Gastrocnemius medialis (tissue), 4 donors: ENCODE measurements around the gene ZNF296. TPM values are rescaled to one million over a fixed set of nuclear protein-coding genes. Genes with fewer than 3 reads are reported as not detected.

Experiments used
- ATAC-seq, 2 donors: fragments of 150-250 bp; one replicate each; pipeline ENCODE4 v1.9.1; 2016
- DNase-seq, 2 donors: peaks; one replicate each; pipeline ENCODE4 v3.0.0-alpha.2; 2019
- H3K27ac ChIP-seq, 4 donors: fragments of 200-600 bp; sonication (generic); 1 replicate in 1 of 4; 2 replicates in 3 of 4; pipeline ENCODE4 v1.5.1; 2016 to 2018; ENCODE audit warnings: mild to moderate bottlenecking in 2 of 4, moderate library complexity in 1 of 4
- H3K27me3 ChIP-seq, 3 donors: fragments of 200-600 bp; sonication (generic) in 2 of 3; 1 replicate in 1 of 3; 2 replicates in 2 of 3; pipeline versions ENCODE4 v1.5.1 to v1.6.0; 2016 to 2019; ENCODE audit warnings: mild to moderate bottlenecking in 1 of 3, moderate library complexity in 1 of 3
- H3K36me3 ChIP-seq, 2 donors: fragments of 200-600 bp; sonication (generic) in 1 of 2; one replicate each; pipeline ENCODE4 v1.5.1; 2017 to 2018
- H3K4me1 ChIP-seq, 2 donors: fragments of 200-600 bp; sonication (generic) in 1 of 2; one replicate each; pipeline ENCODE4 v1.5.1; 2016 to 2017; ENCODE audit warnings: mild to moderate bottlenecking in 2 of 2
- H3K4me3 ChIP-seq, 4 donors: fragments of 200-600 bp; sonication (generic) in 3 of 4; 1 replicate in 1 of 4; 2 replicates in 3 of 4; pipeline ENCODE4 v1.5.1; 2016 to 2019; ENCODE audit warnings: mild to moderate bottlenecking in 2 of 4
- H3K9me3 ChIP-seq, 3 donors: fragments of 200-600 bp; sonication (generic) in 2 of 3; 1 replicate in 1 of 3; 2 replicates in 2 of 3; pipeline ENCODE4 v1.5.1; 2016 to 2019
- POLR2A ChIP-seq, 2 donors: fragments of 450-650 bp; IDR thresholded peaks; one replicate each; pipeline ENCODE4 v1.6.1; 2017; ENCODE audit warnings: antibody characterized with exemption in 2 of 2, mild to moderate bottlenecking in 2 of 2, moderate library complexity in 2 of 2
- in situ Hi-C, 4 donors: fragments of 200-750 bp; cut with MboI; loops; one replicate each; pipeline versions ENCODE4 v1.15.0 to v1.8.0; 2017; ENCODE audit warnings: low sequenced_read_pairs in 4 of 4
- intact Hi-C: fragments of 100-400 bp; cut with DNase I; formaldehyde crosslinking; loops from one replicate; pipeline ENCODE4 v1.15.1; 2023; ENCODE audit warnings: low total_unique reads
- total RNA-seq, 4 donors: library from RNA; depleted of rRNA; stranded (reverse); fragments of >200 nt; gene quantifications; one replicate each; pipeline versions ENCODE4 v1.1.0 to v1.2.3, GENCODE V29; 2016
- TF ChIP-seq, protein P1 (sequence below), 5 experiments: fragments of 450-650 bp in 3 of 5; fragments of 200-600 bp in 2 of 5; sonication (generic) in 2 of 5; IDR thresholded peaks in 4 of 5; conservative IDR thresholded peaks in 1 of 5; 1 replicate in 4 of 5; 2 replicates in 1 of 5; pipeline ENCODE4 v1.5.1; 2016 to 2019; ENCODE audit warnings: antibody characterized with exemption in 5 of 5, mild to moderate bottlenecking in 3 of 5, moderate library complexity in 3 of 5

Gene ZNF296
- total RNA-seq, 4 donors from 2014 or later: not detected

DNA sequence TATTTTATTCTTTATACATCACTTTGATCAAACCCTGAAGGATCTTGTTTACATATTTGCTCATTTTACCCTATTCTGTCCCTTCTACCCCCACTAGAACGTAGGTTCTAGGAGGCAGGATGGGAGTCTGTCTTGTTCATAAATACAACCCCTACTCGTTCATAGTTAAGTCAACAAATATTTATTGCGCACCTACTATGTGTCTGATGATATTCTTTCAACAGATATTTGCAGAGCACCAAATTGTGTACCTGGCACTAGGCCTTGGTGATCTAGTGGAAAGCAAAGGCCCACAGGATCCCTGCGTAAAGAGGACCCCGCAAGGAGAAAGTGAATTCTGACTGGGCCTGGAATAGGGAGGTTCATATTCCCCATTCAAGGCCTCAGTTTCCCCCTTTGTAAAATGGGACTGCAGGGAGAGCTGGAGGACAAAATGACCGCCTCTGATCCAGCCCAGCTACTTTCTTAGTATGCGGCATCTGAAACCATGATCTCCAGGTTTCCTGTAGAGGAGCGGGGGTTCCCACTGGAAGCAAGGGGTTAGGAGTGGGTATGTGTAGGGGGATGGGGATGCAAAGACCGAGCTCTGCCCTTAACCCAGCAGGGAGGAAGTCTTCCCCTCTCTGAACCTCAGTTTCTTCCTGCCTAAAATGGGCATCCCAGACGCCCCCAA, 2.2 kb upstream of the ZNF296 start:
- DNase-seq: no peak
- Histone ChIP-seq H3K9me3 (no peaks in the 10 kb centered on the region), H3K27me3 (no peaks in the 10 kb centered on the region), H3K27ac (peak overlapping the region; percentile 84 to 95 (median 90)), H3K36me3 (peaks cover 0 to 9% of the 10 kb centered on the region in 2 donors), H3K4me3 (peak overlapping the region; percentile 77 to 95 (median 86)), H3K4me1 (peaks cover 21 to 22% of the 10 kb centered on the region in 2 donors)
- no peak for ATAC-seq
- intact Hi-C loops (loop anchor here (2.0 kb wide), 2 partner anchors 14 to 40 kb away; partner anchors contain the start of genes CLASRP and PPP1R37), in situ Hi-C loops (no loop called here)
- TF ChIP-seq POLR2A (IDR thresholded peaks at IDR 0.05): no peak
- TF ChIP-seq, protein P1, sequence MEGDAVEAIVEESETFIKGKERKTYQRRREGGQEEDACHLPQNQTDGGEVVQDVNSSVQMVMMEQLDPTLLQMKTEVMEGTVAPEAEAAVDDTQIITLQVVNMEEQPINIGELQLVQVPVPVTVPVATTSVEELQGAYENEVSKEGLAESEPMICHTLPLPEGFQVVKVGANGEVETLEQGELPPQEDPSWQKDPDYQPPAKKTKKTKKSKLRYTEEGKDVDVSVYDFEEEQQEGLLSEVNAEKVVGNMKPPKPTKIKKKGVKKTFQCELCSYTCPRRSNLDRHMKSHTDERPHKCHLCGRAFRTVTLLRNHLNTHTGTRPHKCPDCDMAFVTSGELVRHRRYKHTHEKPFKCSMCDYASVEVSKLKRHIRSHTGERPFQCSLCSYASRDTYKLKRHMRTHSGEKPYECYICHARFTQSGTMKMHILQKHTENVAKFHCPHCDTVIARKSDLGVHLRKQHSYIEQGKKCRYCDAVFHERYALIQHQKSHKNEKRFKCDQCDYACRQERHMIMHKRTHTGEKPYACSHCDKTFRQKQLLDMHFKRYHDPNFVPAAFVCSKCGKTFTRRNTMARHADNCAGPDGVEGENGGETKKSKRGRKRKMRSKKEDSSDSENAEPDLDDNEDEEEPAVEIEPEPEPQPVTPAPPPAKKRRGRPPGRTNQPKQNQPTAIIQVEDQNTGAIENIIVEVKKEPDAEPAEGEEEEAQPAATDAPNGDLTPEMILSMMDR (IDR thresholded peaks at IDR 0.05 in 4 of 5, conservative IDR thresholded peaks at IDR 0.05 in 1 of 5): no peak

DNA sequence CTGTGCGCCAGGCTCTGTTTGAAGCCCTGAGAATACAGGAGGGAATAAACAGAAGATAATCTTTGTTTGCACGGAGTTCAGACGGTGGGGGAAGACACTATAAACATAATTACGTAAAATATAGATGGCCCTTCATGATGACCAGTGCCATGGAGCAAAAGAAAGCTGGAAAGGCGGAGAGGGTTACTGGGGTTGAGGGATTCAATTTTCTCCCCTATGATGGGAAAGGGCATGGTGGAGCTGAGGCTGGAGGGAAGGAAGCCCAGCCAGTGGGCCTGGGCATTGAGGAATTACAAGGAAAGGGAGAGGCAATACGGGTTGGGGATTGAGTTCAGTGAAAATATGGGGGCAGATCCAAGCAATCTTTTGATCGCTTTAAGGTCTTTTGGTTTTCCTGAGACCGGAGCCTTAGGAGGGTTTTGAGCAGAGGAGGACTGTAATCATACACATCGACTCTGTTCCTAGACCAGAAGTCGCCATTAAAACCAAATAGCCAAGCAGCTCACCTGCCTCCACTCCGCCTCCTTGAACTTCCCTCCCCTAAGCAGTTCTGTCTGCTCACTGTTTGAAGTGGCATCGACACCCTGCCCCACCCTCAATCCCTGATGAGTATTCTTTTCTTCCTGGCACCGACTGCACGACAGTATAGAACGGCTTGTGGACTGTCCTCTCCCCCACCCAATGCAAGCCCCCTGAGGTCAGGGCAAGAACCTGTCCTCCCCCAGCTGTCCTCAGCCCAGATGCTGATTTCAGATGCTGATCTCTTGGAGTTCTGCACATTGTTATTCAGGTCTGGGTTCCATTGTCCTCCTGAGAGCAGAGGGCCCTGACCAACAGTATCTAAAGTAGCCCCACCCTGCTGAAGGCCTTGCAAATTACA, 813 bp upstream of the ZNF296 start:
- Histone ChIP-seq H3K4me3 (peak overlapping the region; percentile 24 to 63 (median 54)), H3K36me3 (peaks cover 0 to under 1% of the 10 kb centered on the region in 2 donors), H3K4me1 (peaks cover 21 to 22% of the 10 kb centered on the region in 2 donors), H3K27ac (peak overlapping the region; percentile 42 to 69 (median 60)), H3K27me3 (no peaks in the 10 kb centered on the region), H3K9me3 (no peaks in the 10 kb centered on the region)
- no peak for TF ChIP-seq POLR2A (IDR thresholded peaks at IDR 0.05)
- TF ChIP-seq, protein P1 (IDR thresholded peaks at IDR 0.05 in 4 of 5, conservative IDR thresholded peaks at IDR 0.05 in 1 of 5): no peak
- intact Hi-C loops: no loop called here
- in situ Hi-C loops: no loop called here
- DNase-seq (no peak), ATAC-seq (no peak)

DNA sequence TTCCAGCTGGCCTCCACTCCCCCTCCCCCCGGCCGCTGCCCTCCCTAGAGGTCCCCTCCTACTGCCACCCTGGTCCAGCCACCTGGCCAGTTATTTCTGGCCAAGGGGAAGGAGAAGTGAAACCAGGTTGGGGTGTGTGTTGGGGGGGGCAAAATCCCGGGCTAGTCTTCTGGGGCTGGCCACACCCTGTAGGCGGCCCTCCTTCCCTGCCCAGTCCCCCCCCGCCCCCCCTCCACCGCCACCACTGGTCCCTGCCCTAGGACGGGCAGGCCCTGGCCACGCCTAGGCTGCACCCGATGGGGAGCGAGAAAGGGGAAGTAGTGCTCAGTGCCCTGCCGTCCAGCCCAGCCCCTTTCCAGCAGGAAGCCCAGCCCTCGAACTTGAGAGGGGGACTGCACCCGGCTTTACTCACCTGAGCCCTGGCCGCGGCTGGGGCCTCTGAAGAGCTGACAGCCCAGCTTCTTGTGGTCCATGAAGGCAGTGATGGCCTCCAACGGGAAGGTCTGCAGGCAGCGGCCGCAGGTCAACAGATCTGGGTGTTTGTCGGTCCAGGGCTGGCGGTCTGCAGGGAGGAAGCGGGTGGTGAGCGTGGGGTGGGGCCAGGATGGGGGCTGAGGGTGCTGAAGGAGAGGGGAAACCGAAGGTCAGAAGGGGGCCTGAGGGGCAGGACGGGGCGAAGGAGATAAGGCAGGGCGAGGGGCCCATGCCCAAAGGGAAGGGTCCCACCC, 813 bp downstream of the ZNF296 start:
- in situ Hi-C loops (no loop called here), intact Hi-C loops (no loop called here)
- peak overlapping the region; percentile 28 to 69 (median 60) for H3K27ac ChIP-seq
- DNase-seq (peak; percentile 43 to 60), ATAC-seq (peak in 1 of 2 donors; percentile 13)
- H3K9me3 ChIP-seq: no peaks in the 10 kb centered on the region
- peaks cover 16 to 17% of the 10 kb centered on the region in 2 donors for H3K4me1 ChIP-seq
- no peaks in the 10 kb centered on the region for H3K27me3 ChIP-seq
- no peak for TF ChIP-seq POLR2A (IDR thresholded peaks at IDR 0.05)
- TF ChIP-seq, protein P1 (IDR thresholded peaks at IDR 0.05 in 4 of 5, conservative IDR thresholded peaks at IDR 0.05 in 1 of 5): no peak
- peaks cover 0 to 8% of the 10 kb centered on the region in 2 donors for H3K36me3 ChIP-seq
- peak overlapping the region; percentile 50 to 63 (median 54) for H3K4me3 ChIP-seq

DNA sequence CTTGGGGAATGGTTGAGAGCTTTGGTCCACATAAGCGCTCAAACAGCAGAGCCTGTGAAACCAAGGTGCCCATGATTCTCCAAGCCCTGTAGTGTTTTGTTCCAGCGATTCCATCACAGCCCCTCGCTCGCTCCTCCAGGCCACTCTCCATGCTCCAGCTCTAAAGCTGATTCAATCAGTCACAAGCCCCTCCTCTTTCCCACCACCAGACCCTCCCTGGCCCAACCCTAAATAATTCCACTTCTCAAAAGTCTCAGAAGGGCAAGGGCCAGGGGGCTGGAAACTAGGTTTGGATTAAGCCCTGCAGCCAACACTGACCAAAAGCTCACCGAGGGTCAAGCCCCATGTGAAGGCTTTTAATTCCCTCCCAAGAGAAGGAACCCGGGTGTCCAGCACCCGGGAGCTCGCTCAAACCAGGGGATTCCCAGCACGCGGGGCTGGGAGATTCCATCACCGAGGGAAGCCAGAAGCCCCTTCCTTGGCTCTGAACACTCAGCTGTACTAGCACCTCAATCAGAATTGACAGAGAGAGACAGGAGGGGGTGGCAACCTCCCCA, 1.5 kb downstream of the ZNF296 start:
- peaks cover 9 to 11% of the 10 kb centered on the region in 2 donors for H3K4me1 ChIP-seq
- DNase-seq: no peak
- in situ Hi-C loops: no loop called here
- peak overlapping the region in 3 of 4 donors; percentile 14 to 69 (median 57) for H3K27ac ChIP-seq
- no peak for TF ChIP-seq POLR2A (IDR thresholded peaks at IDR 0.05)
- TF ChIP-seq, protein P1 (IDR thresholded peaks at IDR 0.05 in 4 of 5, conservative IDR thresholded peaks at IDR 0.05 in 1 of 5): no peak
- peaks cover 0 to 14% of the 10 kb centered on the region in 2 donors for H3K36me3 ChIP-seq
- intact Hi-C loops: no loop called here
- H3K4me3 ChIP-seq: peak overlapping the region in 1 of 4 donors; percentile 52
- ATAC-seq: no peak
- H3K9me3 ChIP-seq: no peaks in the 10 kb centered on the region
- no peaks in the 10 kb centered on the region for H3K27me3 ChIP-seq
